ENCODE data around the gene SNRNP27. TPM values are rescaled to one million over a fixed set of nuclear protein-coding genes. Genes with fewer than 3 reads are reported as not detected.

Gene SNRNP27
- total RNA-seq (10 to 100 TPM; 52.7 to 92.5 (median 69.3) TPM), polyA plus RNA-seq (10 to 100 TPM; 38.8 to 64.9 (median 57.1) TPM)

- DNase-seq: peak; percentile 89
- TF ChIP-seq POLR2AphosphoS5 (IDR thresholded peaks at IDR 0.05) (peak; percentile 53 to 87 (median 69)), EP300 (IDR thresholded peaks at IDR 0.05) (no peak), POLR2A (IDR thresholded peaks at IDR 0.05) (peak; percentile 48 to 50)
- Histone ChIP-seq H3K4me3 (peak within 1 kb of the TSS; percentile 57 to 87 (median 67)), H3K9me3 (no peaks in the 10 kb centered on the region), H3K36me3 (peaks cover 0 to 39% (median 18%) of the 10 kb centered on the region in 4 donors), H3K27me3 (no peaks in the 10 kb centered on the region), H3K27ac (peak within 1 kb of the TSS; percentile 77 to 84 (median 81)), H3K4me1 (peaks cover 0 to 25% (median 12%) of the 10 kb centered on the region in 4 donors)
- intact Hi-C loops (cut with DNase I): no loop called here
- 0 to 1% methylated on average over 32 of the region's 32 CpGs for WGBS, 2 donors
Observed at GRCh38 chr2:69893684-69894551, at the start of gene SNRNP27. TSS of gene SNRNP27 (plus strand) at chr2:69893956. CDS start at chr2:69893985, 29 bp downstream.

GRCh38 chr2:69843993-69844392 is 49.8 kb upstream of the SNRNP27 start:
- Histone ChIP-seq H3K4me3 (no peak overlapping the region), H3K27me3 (no peaks in the 10 kb centered on the region), H3K27ac (no peak overlapping the region), H3K4me1 (no peaks in the 10 kb centered on the region), H3K9me3 (no peaks in the 10 kb centered on the region), H3K36me3 (peaks cover 5 to 74% (median 7%) of the 10 kb centered on the region in 4 donors)
- no peak for DNase-seq
- TF ChIP-seq EP300 (IDR thresholded peaks at IDR 0.05) (no peak), POLR2AphosphoS5 (IDR thresholded peaks at IDR 0.05) (no peak), CTCF (IDR thresholded peaks at IDR 0.05) (no peak), POLR2A (IDR thresholded peaks at IDR 0.05) (no peak)
- intact Hi-C loops (cut with DNase I): no loop called here

GRCh38 chr2:69844560-69844959 is 49.2 kb upstream of the SNRNP27 start:
- Histone ChIP-seq H3K4me1 (no peaks in the 10 kb centered on the region), H3K27ac (no peak overlapping the region), H3K27me3 (no peaks in the 10 kb centered on the region), H3K4me3 (no peak overlapping the region), H3K36me3 (peaks cover 5 to 79% (median 7%) of the 10 kb centered on the region in 4 donors), H3K9me3 (no peaks in the 10 kb centered on the region)
- 97 to 98% methylated on average over 3 of the region's 3 CpGs for WGBS, 2 donors
- intact Hi-C loops (cut with DNase I): no loop called here
- DNase-seq: no peak
- TF ChIP-seq POLR2A (IDR thresholded peaks at IDR 0.05) (no peak), CTCF (IDR thresholded peaks at IDR 0.05) (no peak), EP300 (IDR thresholded peaks at IDR 0.05) (no peak), POLR2AphosphoS5 (IDR thresholded peaks at IDR 0.05) (no peak)

- H3K36me3 ChIP-seq: peaks cover 5 to 79% (median 9%) of the 10 kb centered on the region in 4 donors
- no peak for TF ChIP-seq POLR2AphosphoS5 (IDR thresholded peaks at IDR 0.05)
- no peak for TF ChIP-seq POLR2A (IDR thresholded peaks at IDR 0.05)
- no peak for TF ChIP-seq CTCF (IDR thresholded peaks at IDR 0.05)
- no peak for TF ChIP-seq EP300 (IDR thresholded peaks at IDR 0.05)
- H3K4me1 ChIP-seq: no peaks in the 10 kb centered on the region
Observed at GRCh38 chr2:69846182-69847067, 47.3 kb upstream of the SNRNP27 start.

More at GRCh38 chr2:69846182-69847067, 47.3 kb upstream of the SNRNP27 start:
- H3K27ac ChIP-seq: no peak overlapping the region
- no peak overlapping the region for H3K4me3 ChIP-seq
- 66 to 81% methylated on average over 9 of the region's 9 CpGs for WGBS, 2 donors
- intact Hi-C loops (cut with DNase I): no loop called here
- DNase-seq: no peak
- no peaks in the 10 kb centered on the region for H3K27me3 ChIP-seq
- no peaks in the 10 kb centered on the region for H3K9me3 ChIP-seq

Data from sigmoid colon (tissue), 7 donors.